Neural crest cell (in vitro differentiated cells): ENCODE measurements around the gene SLC2A9. TPM values are rescaled to one million over a fixed set of nuclear protein-coding genes. Genes with fewer than 3 reads are reported as not detected.

Source experiments
- DNase-seq: peaks from one replicate; pipeline ENCODE4 v3.0.0; 2021; ENCODE audit warnings: low read depth, mixed read lengths, low spot score
- H3K27ac Mint-ChIP-seq: one replicate; pipeline ENCODE4 v1.8.0; 2021; ENCODE audit warnings: mild to moderate bottlenecking, mixed read lengths; ENCODE audit not compliant: unreplicated experiment
- H3K27me3 Mint-ChIP-seq: 2 replicates; pipeline ENCODE4 v1.8.0; 2021; ENCODE audit warnings: low read depth, mild to moderate bottlenecking, mixed read lengths
- H3K36me3 Mint-ChIP-seq: 2 replicates; pipeline ENCODE4 v1.8.0; 2021; ENCODE audit warnings: low read depth, mild to moderate bottlenecking, mixed read lengths
- H3K4me1 Mint-ChIP-seq: 2 replicates; pipeline ENCODE4 v1.8.0; 2021; ENCODE audit warnings: mixed read lengths
- H3K4me3 Mint-ChIP-seq: one replicate; pipeline ENCODE4 v1.8.0; 2021; ENCODE audit warnings: mild to moderate bottlenecking, mixed read lengths
- H3K9me3 Mint-ChIP-seq: 2 replicates; pipeline ENCODE4 v1.8.0; 2021; ENCODE audit warnings: mixed read lengths
- CTCF ChIP-seq: fragments of 200-600 bp; sonication (generic); conservative IDR thresholded peaks from 2 replicates; pipeline ENCODE4 v1.5.0; 2021; ENCODE audit warnings: antibody characterized with exemption, mild to moderate bottlenecking
- total RNA-seq: library from RNA; stranded (reverse); gene quantifications from 2 replicates; pipeline ENCODE4 v1.2.1, GENCODE V29; 2021

SLC2A9 gene
- total RNA-seq, 1 donor from 2014 or later = 0.26 TPM

GRCh38 chr4:9861561-9861960 is 159.7 kb downstream of the SLC2A9 start:
- TF ChIP-seq CTCF = no peak
- no peak overlapping the region for H3K4me3 Mint-ChIP-seq
- H3K9me3 Mint-ChIP-seq = peaks cover 4% of the 10 kb centered on the region
- no peak overlapping the region for H3K27ac Mint-ChIP-seq
- H3K4me1 Mint-ChIP-seq = no peaks in the 10 kb centered on the region
- no peaks in the 10 kb centered on the region for H3K36me3 Mint-ChIP-seq
- peaks cover 29% of the 10 kb centered on the region for H3K27me3 Mint-ChIP-seq
- DNase-seq = no peak

GRCh38 chr4:9859810-9860209 is 161.5 kb downstream of the SLC2A9 start:
- no peak overlapping the region for H3K27ac Mint-ChIP-seq
- TF ChIP-seq CTCF = no peak
- no peak overlapping the region for H3K4me3 Mint-ChIP-seq
- H3K9me3 Mint-ChIP-seq = peaks cover 12% of the 10 kb centered on the region
- peaks cover 30% of the 10 kb centered on the region for H3K27me3 Mint-ChIP-seq
- no peaks in the 10 kb centered on the region for H3K36me3 Mint-ChIP-seq
- H3K4me1 Mint-ChIP-seq = no peaks in the 10 kb centered on the region
- no peak for DNase-seq

GRCh38 chr4:9849538-9849920 is 171.8 kb downstream of the SLC2A9 start:
- no peak for DNase-seq
- peaks cover 8% of the 10 kb centered on the region for H3K27me3 Mint-ChIP-seq
- no peak overlapping the region for H3K27ac Mint-ChIP-seq
- peaks cover 3% of the 10 kb centered on the region for H3K4me1 Mint-ChIP-seq
- TF ChIP-seq CTCF = no peak
- H3K4me3 Mint-ChIP-seq = no peak overlapping the region
- peaks cover 2% of the 10 kb centered on the region for H3K36me3 Mint-ChIP-seq
- H3K9me3 Mint-ChIP-seq = peaks cover 8% of the 10 kb centered on the region

- DNase-seq = no peak
- no peaks in the 10 kb centered on the region for H3K9me3 Mint-ChIP-seq
- peaks cover 2% of the 10 kb centered on the region for H3K36me3 Mint-ChIP-seq
- no peaks in the 10 kb centered on the region for H3K27me3 Mint-ChIP-seq
- H3K4me3 Mint-ChIP-seq = no peak overlapping the region
- no peak overlapping the region for H3K27ac Mint-ChIP-seq
- peaks cover 3% of the 10 kb centered on the region for H3K4me1 Mint-ChIP-seq
- no peak for TF ChIP-seq CTCF
These were observed 173.1 kb downstream of the SLC2A9 start for GRCh38 chr4:9847968-9848748.

- no peaks in the 10 kb centered on the region for H3K36me3 Mint-ChIP-seq
- H3K4me1 Mint-ChIP-seq = peaks cover 3% of the 10 kb centered on the region
- H3K27ac Mint-ChIP-seq = no peak overlapping the region
- no peaks in the 10 kb centered on the region for H3K27me3 Mint-ChIP-seq
- no peak for DNase-seq
- no peak for TF ChIP-seq CTCF
- H3K9me3 Mint-ChIP-seq = peaks cover 8% of the 10 kb centered on the region
- no peak overlapping the region for H3K4me3 Mint-ChIP-seq
These were observed 175.4 kb downstream of the SLC2A9 start for GRCh38 chr4:9845791-9846493.
